Measurements from ENCODE around the gene NAT10.

- TF ChIP-seq EZH2 (IDR thresholded peaks at IDR 0.05; ENCODE audit: insufficient read depth, poor library complexity, severe bottlenecking) = no peak
- TF ChIP-seq EZH2phosphoT487 (IDR thresholded peaks at IDR 0.05; ENCODE audit: insufficient read depth, low read depth) = no peak
These were observed 41.1 kb upstream of the NAT10 start for GRCh38 chr11:34064291-34064690.
